Keratinocyte (primary cell): ENCODE measurements around the gene CACNA1B. TPM values are rescaled to one million over a fixed set of nuclear protein-coding genes. Genes with fewer than 3 reads are reported as not detected.

ENCODE experiments used
- DNase-seq: peaks from one replicate; pipeline ENCODE4 v3.0.0-alpha.2; 2011; ENCODE audit warnings: low read depth, missing footprints, low spot score
- FAIRE-seq: peaks from 2 replicates; lab custom pipeline; 2011; peaks lifted over from hg19 to GRCh38; lab: Jason Lieb, UNC
- H2AFZ ChIP-seq: 2 replicates; pipeline ENCODE4 v1.6.0; 2012; ENCODE audit warnings: low read length, control low read depth, inconsistent platforms; ENCODE audit not compliant: control insufficient read depth
- H3K27ac ChIP-seq: 2 replicates; pipeline ENCODE4 v1.5.1; 2011; ENCODE audit warnings: low read length; ENCODE audit not compliant: control insufficient read depth, insufficient read depth
- H3K27me3 ChIP-seq: 3 replicates; pipeline ENCODE4 v1.6.0; 2011; ENCODE audit warnings: low read length; ENCODE audit not compliant: control insufficient read depth, insufficient read depth; ENCODE audit errors: extremely low read depth
- H3K36me3 ChIP-seq, 2 experiments: 2 replicates in 1 of 2; 3 replicates in 1 of 2; pipeline ENCODE4 v1.5.1; 2011; ENCODE audit warnings: low read length in 2 of 2, mild to moderate bottlenecking in 1 of 2; ENCODE audit not compliant: control insufficient read depth in 2 of 2, insufficient read depth in 2 of 2; ENCODE audit errors: extremely low read depth in 1 of 2
- H3K4me1 ChIP-seq: 3 replicates; pipeline ENCODE4 v1.5.1; 2011; ENCODE audit warnings: low read length; ENCODE audit not compliant: control insufficient read depth, insufficient read depth; ENCODE audit errors: extremely low read depth
- H3K4me2 ChIP-seq: 3 replicates; pipeline ENCODE4 v1.6.0; 2011; ENCODE audit warnings: low read depth, low read length; ENCODE audit not compliant: control insufficient read depth, insufficient read depth; ENCODE audit errors: extremely low read depth
- H3K4me3 ChIP-seq, 3 experiments: fragments of 200-600 bp in 1 of 3; sonication (generic) in 1 of 3; 2 replicates in 2 of 3; 3 replicates in 1 of 3; pipeline ENCODE4 v1.5.1; 2011 to 2016; ENCODE audit warnings: low read length in 3 of 3, mild to moderate bottlenecking in 3 of 3, control low read depth in 2 of 3, inconsistent platforms in 1 of 3, low read depth in 1 of 3, mixed read lengths in 1 of 3, mixed run types in 1 of 3, moderate library complexity in 1 of 3; ENCODE audit not compliant: control insufficient read depth in 2 of 3, insufficient read depth in 2 of 3; ENCODE audit errors: extremely low read depth in 1 of 3
- H3K79me2 ChIP-seq: 2 replicates; pipeline ENCODE4 v1.6.0; 2012; ENCODE audit warnings: low read length; ENCODE audit not compliant: control insufficient read depth, insufficient read depth
- H3K9ac ChIP-seq: 3 replicates; pipeline ENCODE4 v1.6.0; 2011; ENCODE audit warnings: low read length; ENCODE audit not compliant: control insufficient read depth, insufficient read depth; ENCODE audit errors: extremely low read depth
- H3K9me1 ChIP-seq: 3 replicates; pipeline ENCODE4 v1.6.0; 2011; ENCODE audit warnings: low read length; ENCODE audit not compliant: control insufficient read depth, insufficient read depth; ENCODE audit errors: extremely low read depth
- H3K9me3 ChIP-seq: 2 replicates; pipeline ENCODE4 v1.5.1; 2012; ENCODE audit warnings: low read depth, low read length; ENCODE audit not compliant: control insufficient read depth
- H4K20me1 ChIP-seq: 3 replicates; pipeline ENCODE4 v1.6.0; 2011; ENCODE audit warnings: low read length; ENCODE audit not compliant: control insufficient read depth, insufficient read depth; ENCODE audit errors: extremely low read depth
- EZH2 ChIP-seq: IDR thresholded peaks from one replicate; pipeline ENCODE4 v1.6.1; 2012; ENCODE audit warnings: inconsistent platforms, mild to moderate bottlenecking, low read length, moderate library complexity
- dilution Hi-C: fragments of 300-500 bp; cut with MboI; formaldehyde crosslinking; loops from one replicate; pipeline ENCODE4 v1.7.0; 2020; ENCODE audit warnings: low sequenced_read_pairs; ENCODE audit not compliant: extremely low pct_ligation_motif_present
- polyA plus RNA-seq, 5 experiments: library from polyadenylated mRNA; depleted of rRNA in 3 of 5; stranded (reverse) in 3 of 5; stranded (forward) in 1 of 5; unstranded in 1 of 5; fragments of >200 nt; gene quantifications; 1 replicate in 1 of 5; 2 replicates in 3 of 5; 3 replicates in 1 of 5; pipeline versions ENCODE4 v1.2.1 to v1.2.3, GENCODE V29; 2011 to 2012; ENCODE audit warnings: missing spikeins in 2 of 5, low read depth in 1 of 5, low replicate concordance in 1 of 5
- TF ChIP-seq, protein P1 (sequence below), 3 experiments: IDR thresholded peaks in 1 of 3; conservative IDR thresholded peaks in 1 of 3; optimal IDR thresholded peaks in 1 of 3; 2 replicates in 2 of 3; 3 replicates in 1 of 3; pipeline versions ENCODE3 to v1.5.1; 2011; ENCODE audit warnings: low read length in 3 of 3, mild to moderate bottlenecking in 3 of 3, moderate library complexity in 2 of 3, control low read depth in 1 of 3, inconsistent platforms in 1 of 3; ENCODE audit not compliant: insufficient read depth in 2 of 3; ENCODE audit errors: extremely low read depth in 1 of 3

Gene CACNA1B
- polyA plus RNA-seq, 1 donor (not counting 4 experiments of a cell fraction or from before 2014, with no cell fraction given), result 0.01 TPM

DNA sequence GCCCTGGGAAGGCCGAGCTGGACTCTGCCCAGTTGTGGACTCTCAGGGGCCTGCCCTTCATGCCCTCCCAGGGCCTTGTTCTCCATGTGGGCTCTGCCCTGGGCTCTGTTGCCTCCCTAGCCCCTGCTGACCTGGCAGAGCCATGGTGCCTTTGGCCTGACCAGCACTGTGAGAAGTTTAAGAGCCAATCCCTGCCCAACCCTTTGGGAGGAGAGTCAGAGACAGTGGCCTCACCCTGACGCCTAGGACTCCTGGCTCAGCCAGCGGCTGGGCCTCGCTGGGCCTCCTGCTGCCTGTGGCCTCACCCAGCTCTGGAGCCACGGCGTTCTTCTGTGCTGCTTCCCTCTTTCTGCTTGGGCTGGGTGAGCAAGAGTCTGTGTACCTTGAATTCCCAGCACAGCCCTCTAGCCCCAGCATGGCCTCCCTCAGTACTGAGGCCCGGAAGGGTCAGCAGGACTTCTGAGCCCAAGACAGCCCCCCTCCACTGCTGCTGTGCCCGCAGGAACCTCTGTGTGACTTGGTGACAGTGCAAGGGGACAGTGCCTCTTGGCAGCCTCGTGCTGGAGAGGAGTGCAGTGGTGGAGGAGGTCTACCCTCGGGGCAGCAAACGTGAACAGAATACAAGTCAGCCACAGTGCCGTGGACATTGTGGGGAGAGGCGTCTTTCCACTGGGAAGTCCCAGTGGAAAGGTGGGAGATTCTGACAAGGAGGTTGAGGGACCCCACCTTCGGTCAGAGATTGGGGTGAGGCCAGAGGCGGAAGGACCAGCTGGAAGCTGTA lies 97.4 kb downstream of the CACNA1B start:
- dilution Hi-C loops, result no loop called here
- no peaks in the 10 kb centered on the region for H3K9me1 ChIP-seq
- FAIRE-seq (no peak), DNase-seq (no peak)
- no peaks in the 10 kb centered on the region for H3K79me2 ChIP-seq
- H3K9me3 ChIP-seq, result no peaks in the 10 kb centered on the region
- no peaks in the 10 kb centered on the region for H4K20me1 ChIP-seq
- no peak overlapping the region for H3K9ac ChIP-seq
- H3K27ac ChIP-seq, result no peak overlapping the region
- H3K4me3 ChIP-seq, result no peak overlapping the region
- H3K36me3 ChIP-seq, result no peaks in the 10 kb centered on the region
- H2AFZ ChIP-seq, result no peak overlapping the region
- TF ChIP-seq EZH2, result no peak
- TF ChIP-seq, protein P1, sequence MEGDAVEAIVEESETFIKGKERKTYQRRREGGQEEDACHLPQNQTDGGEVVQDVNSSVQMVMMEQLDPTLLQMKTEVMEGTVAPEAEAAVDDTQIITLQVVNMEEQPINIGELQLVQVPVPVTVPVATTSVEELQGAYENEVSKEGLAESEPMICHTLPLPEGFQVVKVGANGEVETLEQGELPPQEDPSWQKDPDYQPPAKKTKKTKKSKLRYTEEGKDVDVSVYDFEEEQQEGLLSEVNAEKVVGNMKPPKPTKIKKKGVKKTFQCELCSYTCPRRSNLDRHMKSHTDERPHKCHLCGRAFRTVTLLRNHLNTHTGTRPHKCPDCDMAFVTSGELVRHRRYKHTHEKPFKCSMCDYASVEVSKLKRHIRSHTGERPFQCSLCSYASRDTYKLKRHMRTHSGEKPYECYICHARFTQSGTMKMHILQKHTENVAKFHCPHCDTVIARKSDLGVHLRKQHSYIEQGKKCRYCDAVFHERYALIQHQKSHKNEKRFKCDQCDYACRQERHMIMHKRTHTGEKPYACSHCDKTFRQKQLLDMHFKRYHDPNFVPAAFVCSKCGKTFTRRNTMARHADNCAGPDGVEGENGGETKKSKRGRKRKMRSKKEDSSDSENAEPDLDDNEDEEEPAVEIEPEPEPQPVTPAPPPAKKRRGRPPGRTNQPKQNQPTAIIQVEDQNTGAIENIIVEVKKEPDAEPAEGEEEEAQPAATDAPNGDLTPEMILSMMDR (optimal IDR thresholded peaks at IDR 0.05 in 1 of 3, IDR thresholded peaks at IDR 0.05 in 1 of 3, conservative IDR thresholded peaks at IDR 0.05 in 1 of 3; ENCODE audit: extremely low read depth in 1 of 3, insufficient read depth in 2 of 3, low read length in 3 of 3), result no peak
- H3K27me3 ChIP-seq, result no peaks in the 10 kb centered on the region
- H3K4me2 ChIP-seq, result no peak overlapping the region
- no peaks in the 10 kb centered on the region for H3K4me1 ChIP-seq

DNA sequence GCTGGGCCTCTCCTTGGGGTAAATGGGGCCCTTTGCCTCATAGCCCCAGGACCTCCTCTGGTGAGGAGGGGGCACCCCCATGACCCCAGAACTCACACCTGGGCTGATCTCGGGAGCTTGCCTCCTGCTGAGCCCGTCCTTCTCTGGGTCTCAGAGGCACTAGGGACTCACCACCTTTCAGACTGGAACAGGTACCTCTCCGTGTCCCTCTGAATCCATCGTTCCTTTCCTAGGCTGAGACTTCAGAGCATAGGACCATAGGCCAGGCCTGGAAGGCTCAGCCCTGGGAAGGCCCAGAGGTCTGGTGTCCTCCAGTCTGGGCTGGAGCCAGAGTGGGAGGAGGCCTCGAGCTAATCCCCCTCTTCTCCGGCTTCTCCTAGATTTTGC lies 97.9 kb downstream of the CACNA1B start:
- no peak for FAIRE-seq
- no peaks in the 10 kb centered on the region for H4K20me1 ChIP-seq
- DNase-seq, result no peak
- H3K4me2 ChIP-seq, result no peak overlapping the region
- no peak overlapping the region for H3K9ac ChIP-seq
- no peaks in the 10 kb centered on the region for H3K79me2 ChIP-seq
- no peaks in the 10 kb centered on the region for H3K4me1 ChIP-seq
- H3K27me3 ChIP-seq, result no peaks in the 10 kb centered on the region
- H3K36me3 ChIP-seq, result no peaks in the 10 kb centered on the region
- no peak overlapping the region for H2AFZ ChIP-seq
- H3K4me3 ChIP-seq, result no peak overlapping the region
- TF ChIP-seq, protein P1 (optimal IDR thresholded peaks at IDR 0.05 in 1 of 3, IDR thresholded peaks at IDR 0.05 in 1 of 3, conservative IDR thresholded peaks at IDR 0.05 in 1 of 3; ENCODE audit: extremely low read depth in 1 of 3, insufficient read depth in 2 of 3, low read length in 3 of 3), result no peak
- TF ChIP-seq EZH2, result no peak
- dilution Hi-C loops, result no loop called here
- no peak overlapping the region for H3K27ac ChIP-seq
- no peaks in the 10 kb centered on the region for H3K9me1 ChIP-seq
- H3K9me3 ChIP-seq, result no peaks in the 10 kb centered on the region
